Measurements from ENCODE around the gene VEGFD.
"Not testable (repeated sequence)": the region's sequence is repeated elsewhere in the genome, so short reads cannot be mapped to it uniquely, and the experiment has no call there.

VEGFD gene

DNA sequence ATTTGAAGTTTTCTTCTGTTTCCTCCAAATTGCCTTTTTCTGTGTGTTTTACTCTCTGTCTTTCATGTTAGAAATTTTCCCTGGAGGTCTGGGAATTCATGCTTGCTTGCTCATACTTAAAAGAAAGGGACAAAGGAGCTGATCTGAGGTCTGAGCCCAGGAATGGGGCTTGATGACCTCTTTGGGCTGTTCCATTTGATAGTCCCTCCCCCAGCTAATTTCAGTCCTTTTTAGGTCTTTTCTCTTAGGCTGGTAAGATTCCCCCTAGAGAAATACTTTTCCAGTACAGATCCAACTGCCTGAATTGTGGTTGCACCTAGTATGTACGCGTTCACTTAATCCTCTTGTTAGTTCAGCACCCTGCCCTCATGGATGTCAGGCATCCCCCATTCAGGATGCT lies 43.3 kb downstream of the VEGFD start:
- no peak overlapping the region for H3K4me3 ChIP-seq (ENCODE audit: low read length)
- TF ChIP-seq ZNF274 (IDR thresholded peaks at IDR 0.05; ENCODE audit: low read depth, low read length), result no peak

- peak overlapping the region; percentile 64 for H3K4me3 ChIP-seq (ENCODE audit: low read length)
- no peak for TF ChIP-seq ZNF274 (IDR thresholded peaks at IDR 0.05; ENCODE audit: low read depth, low read length)
Measured at GRCh38 chrX:15336023-15336413, 48.2 kb downstream of the VEGFD start.

DNA sequence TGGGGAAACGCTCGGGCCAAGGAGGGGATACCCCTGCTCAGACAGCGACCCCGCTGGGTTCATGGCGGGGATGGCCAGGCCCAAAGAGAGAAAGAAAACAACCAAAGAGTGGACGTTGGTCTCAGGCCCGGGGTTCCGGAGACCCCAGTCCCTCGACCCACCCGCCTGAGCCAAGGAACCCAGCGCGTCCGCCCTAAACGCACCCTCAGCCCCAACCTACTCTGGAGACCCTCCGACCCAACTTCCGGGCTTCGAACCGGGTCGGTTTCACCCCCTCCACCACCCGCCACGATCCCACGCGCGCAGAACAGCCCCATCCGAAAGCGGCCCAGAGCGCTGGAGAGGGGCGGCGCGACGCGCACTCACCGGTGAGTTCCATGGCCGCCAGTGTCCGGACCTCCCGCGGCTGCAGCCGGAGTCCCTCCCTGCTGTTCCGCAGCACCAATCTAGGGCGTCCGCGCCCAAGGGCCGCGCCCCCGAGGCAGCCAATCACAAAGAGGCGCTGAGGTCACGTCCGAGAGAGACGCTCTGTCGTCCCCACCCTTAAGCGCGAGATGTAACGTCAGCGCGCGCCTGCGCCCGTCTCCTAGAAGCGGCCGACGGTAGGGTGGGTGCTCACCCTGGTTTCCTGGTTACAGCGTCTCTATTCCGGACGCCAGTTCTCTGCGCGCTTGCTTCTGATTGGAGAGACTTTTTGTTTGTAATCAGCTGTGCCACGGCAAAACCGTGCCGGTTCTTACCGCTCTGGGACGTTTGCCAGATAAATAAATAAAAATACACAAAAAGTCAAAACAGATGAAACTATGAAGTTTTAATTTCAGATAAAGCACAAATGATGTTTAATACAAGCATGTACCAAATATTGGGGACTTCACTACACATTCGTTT lies 48.8 kb downstream of the VEGFD start, which contains the start of gene PIGA:
Gene PIGA, minus strand, starts transcription at position 389 of the 888 bp plus-strand sequence. CDS start 3,593 bp downstream, outside the sequence.
- peak within 1 kb of the TSS; percentile 74 for H3K4me3 ChIP-seq (ENCODE audit: low read length)
- TF ChIP-seq ZNF274 (IDR thresholded peaks at IDR 0.05; ENCODE audit: low read depth, low read length), result no peak

DNA sequence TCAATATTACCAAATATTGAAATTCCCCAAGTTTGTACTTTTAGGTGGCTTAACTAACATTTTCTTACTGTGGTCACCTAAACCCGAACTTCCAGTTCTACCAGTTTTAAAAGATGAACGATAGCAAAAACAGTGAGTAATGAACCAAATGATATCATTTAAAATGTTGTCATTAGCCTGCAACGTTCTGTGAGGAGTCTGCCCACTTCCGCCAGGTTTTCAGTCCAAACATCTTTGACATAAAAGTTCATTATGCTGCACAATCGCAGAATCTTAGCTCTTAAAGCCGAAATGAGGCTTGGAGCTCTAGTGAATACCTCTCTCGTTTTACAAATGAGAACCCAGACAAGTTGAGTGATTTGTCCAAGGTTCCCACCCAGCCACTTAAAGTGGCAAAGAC lies 49.7 kb downstream of the VEGFD start:
- H3K4me3 ChIP-seq (ENCODE audit: low read length), result peak overlapping the region; percentile 74
- no peak for TF ChIP-seq ZNF274 (IDR thresholded peaks at IDR 0.05; ENCODE audit: low read depth, low read length)

DNA sequence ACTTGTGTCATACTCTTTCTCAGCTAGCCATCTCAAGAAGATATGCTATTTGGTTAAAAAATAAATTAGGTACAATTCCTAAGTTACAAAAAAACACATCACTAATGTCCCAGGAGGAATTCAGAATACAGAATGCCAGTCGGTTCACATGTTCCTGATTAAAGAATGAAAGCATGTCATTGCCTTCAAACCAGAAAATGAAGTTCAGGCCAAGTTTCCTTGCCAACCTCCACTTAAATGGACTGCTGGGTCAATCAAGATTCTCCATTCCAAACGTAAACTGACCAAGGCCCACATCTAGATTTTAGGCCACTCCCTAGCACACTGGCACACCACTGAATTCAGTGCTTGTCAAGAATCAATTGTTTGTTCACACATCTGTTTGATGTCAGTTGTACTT lies 55.4 kb downstream of the VEGFD start:
- H3K4me3 ChIP-seq (ENCODE audit: low read length), result no peak overlapping the region
- no peak for TF ChIP-seq ZNF274 (IDR thresholded peaks at IDR 0.05; ENCODE audit: low read depth, low read length)

GRCh38 chrX:15328131-15328530 lies 56.1 kb downstream of the VEGFD start:
- H3K4me3 ChIP-seq (ENCODE audit: low read length), result no peak overlapping the region
- TF ChIP-seq ZNF274 (IDR thresholded peaks at IDR 0.05; ENCODE audit: low read depth, low read length), result no peak

- no peak for TF ChIP-seq ZNF274 (IDR thresholded peaks at IDR 0.05; ENCODE audit: low read depth, low read length)
- H3K4me3 ChIP-seq (ENCODE audit: low read length), result no peak overlapping the region
Measured at GRCh38 chrX:15322472-15322871, 61.7 kb downstream of the VEGFD start.

DNA sequence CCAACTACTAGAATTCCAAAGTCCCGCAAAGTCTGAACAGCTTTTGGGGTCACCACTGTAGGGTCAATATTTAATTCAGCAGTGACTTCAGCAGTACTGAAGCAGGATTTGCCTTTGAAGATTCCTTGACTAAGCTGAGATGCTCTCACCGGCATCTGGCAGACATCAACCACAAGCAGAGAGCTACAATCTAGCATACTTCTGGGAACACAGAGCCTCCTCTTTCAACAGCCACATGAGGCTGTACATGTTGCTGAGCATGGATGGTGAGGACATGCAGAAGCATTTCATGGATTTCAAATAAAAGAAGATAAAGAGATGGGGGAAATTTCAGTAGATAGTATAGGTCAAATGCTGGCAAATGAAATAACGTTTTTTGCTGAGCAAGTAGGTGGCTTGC lies 62.1 kb downstream of the VEGFD start:
- TF ChIP-seq ZNF274 (IDR thresholded peaks at IDR 0.05; ENCODE audit: low read depth, low read length), result no peak

DNA sequence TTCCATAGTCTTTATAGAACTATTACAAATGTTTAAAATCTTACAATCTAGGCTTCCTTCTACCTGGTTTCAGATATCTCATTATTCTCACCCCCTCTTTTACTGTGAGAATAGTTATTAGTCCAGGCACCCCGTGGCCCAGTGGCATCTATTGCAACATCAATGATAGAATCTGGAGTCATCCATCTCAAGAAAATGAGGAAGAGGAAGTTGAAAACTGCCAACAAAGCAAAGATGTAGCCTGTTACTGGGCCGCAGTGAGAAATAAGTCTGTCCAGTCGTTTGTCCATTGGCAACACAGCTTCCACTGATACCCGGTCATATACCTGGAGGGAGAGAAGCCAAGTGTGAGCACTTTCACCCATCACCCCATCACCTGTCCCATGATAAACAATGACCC lies 62.8 kb downstream of the VEGFD start:
- H3K4me3 ChIP-seq (ENCODE audit: low read length), result no peak overlapping the region
- TF ChIP-seq ZNF274 (IDR thresholded peaks at IDR 0.05; ENCODE audit: low read depth, low read length), result no peak

More for the DNA sequence above, 62.1 kb downstream of the VEGFD start:
- no peak overlapping the region for H3K4me3 ChIP-seq (ENCODE audit: low read length)

- no peak for TF ChIP-seq ZNF274 (IDR thresholded peaks at IDR 0.05; ENCODE audit: low read depth, low read length)
- H3K4me3 ChIP-seq (ENCODE audit: low read length), result no peak overlapping the region
Measured at GRCh38 chrX:15320297-15320696, 63.9 kb downstream of the VEGFD start.

- TF ChIP-seq ZNF274 (IDR thresholded peaks at IDR 0.05; ENCODE audit: low read depth, low read length), result no peak
- H3K4me3 ChIP-seq (ENCODE audit: low read length), result no peak overlapping the region
Measured at GRCh38 chrX:15319075-15319474, 65.1 kb downstream of the VEGFD start.

DNA sequence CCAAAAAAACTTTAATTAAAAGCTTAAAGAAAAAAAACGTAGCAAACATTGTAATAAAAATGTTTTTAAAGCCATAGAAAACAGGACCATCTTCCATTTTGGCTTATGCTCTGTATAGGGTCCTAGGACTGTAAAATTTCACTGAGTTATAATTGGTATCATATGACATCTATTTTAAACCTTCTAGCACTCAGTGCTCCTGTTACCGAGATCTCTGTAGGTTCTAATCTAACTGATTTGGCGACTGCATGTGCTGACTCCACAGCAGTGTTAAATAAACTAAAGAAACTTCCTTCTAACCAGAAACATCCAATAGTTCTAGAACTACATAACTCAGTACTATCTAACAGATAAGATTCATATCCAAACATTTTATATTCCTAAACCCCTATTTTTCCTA lies 68.7 kb downstream of the VEGFD start, which contains the start of gene ASB11:
Gene ASB11, minus strand, starts transcription at position 132 of the 400 bp plus-strand sequence. Its CDS starts 35 bp downstream, at position 97.
- no peak within 1 kb of the TSS for H3K4me3 ChIP-seq (ENCODE audit: low read length)
- no peak for TF ChIP-seq ZNF274 (IDR thresholded peaks at IDR 0.05; ENCODE audit: low read depth, low read length)

DNA sequence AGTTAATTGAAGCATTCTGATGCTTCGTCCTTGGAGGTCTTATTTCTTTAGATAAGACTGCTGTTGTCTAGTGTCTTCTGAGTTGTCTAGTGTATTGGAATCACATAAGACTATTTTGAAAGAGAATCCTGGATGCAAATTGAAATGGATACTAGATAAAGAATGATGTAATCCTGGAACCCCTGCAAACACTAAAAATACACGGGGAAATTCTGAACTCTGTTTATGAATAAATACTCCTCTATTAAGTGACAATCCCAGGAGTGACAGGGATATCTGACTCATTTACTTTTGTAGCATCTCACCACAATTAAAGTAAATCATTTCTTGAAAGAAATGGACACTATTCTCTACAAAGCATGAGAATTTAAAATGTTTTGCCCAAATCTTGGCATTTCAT lies 69.7 kb downstream of the VEGFD start:
- no peak for TF ChIP-seq ZNF274 (IDR thresholded peaks at IDR 0.05; ENCODE audit: low read depth, low read length)
- H3K4me3 ChIP-seq (ENCODE audit: low read length), result no peak overlapping the region

- no peak overlapping the region for H3K4me3 ChIP-seq (ENCODE audit: low read length)
- no peak for TF ChIP-seq ZNF274 (IDR thresholded peaks at IDR 0.05; ENCODE audit: low read depth, low read length)
Measured at GRCh38 chrX:15311119-15311518, 73.1 kb downstream of the VEGFD start.

DNA sequence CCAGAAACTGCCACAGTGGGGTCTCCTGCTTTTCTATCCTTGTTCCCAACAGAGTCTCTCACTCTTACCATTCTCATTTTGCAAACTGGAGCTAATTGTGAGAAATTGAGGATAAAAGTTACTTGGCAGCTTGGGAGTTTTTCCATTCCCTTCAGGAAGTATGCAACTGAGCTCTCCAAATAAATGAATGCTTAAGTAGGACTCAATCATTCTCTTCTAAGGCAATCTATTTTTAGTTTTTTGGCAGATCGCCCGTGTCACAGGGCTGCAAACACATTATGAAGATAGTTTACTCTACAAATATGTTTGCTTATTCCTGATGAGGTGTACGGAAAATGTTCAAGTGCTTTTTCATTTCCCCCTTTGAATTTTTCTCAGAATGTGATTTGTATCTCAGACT lies 74.1 kb downstream of the VEGFD start:
- no peak for TF ChIP-seq ZNF274 (IDR thresholded peaks at IDR 0.05; ENCODE audit: low read depth, low read length)
- no peak overlapping the region for H3K4me3 ChIP-seq (ENCODE audit: low read length)

DNA sequence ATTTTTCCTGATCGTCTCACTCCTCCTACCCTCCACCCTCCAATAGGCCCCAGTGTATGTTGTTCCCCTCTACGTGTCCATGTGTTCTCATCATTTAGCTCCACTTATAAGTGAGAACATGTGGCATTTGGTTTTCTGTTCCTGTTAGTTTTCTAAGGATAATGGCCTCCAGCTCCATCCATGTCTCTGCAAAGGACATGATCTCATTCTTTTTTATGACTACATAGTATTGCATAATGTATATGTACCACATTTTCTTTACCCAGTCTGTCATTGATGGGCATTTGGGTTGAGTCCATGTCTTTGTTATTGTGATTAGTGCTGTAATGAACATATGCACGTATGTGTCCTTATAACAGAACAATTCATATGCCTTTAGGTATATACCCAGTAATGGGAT lies 78.3 kb downstream of the VEGFD start:
- not testable (repeated sequence) for H3K4me3 ChIP-seq (ENCODE audit: low read length)

All from GM08714 (cell line).